HEK293T (cell line): ENCODE data around the gene IMPG1.

Source experiments
- CTCF ChIA-PET: fragments of 350-600 bp; formaldehyde crosslinking; extraction: SDS; loops from one replicate; lab custom pipeline; 2021; ENCODE audit warnings: antibody characterized with exemption, inconsistent platforms; lab: Yijun Ruan, JAX
- POLR2A ChIA-PET: fragments of 350-600 bp; formaldehyde crosslinking; extraction: SDS; loops from one replicate; lab custom pipeline; 2020; ENCODE audit warnings: antibody characterized with exemption, inconsistent platforms; lab: Yijun Ruan, JAX
- DNase-seq: peaks from one replicate; pipeline ENCODE4 v3.0.0; 2012; ENCODE audit warnings: mixed read lengths; ENCODE audit errors: extremely low spot score
- ARNT ChIP-seq: fragments of 450-650 bp; IDR thresholded peaks from 2 replicates; pipeline ENCODE4 v1.6.1; 2017; ENCODE audit warnings: mild to moderate bottlenecking
- BHLHE40 ChIP-seq: fragments of 450-650 bp; IDR thresholded peaks from 2 replicates; pipeline ENCODE4 v1.6.1; 2016; ENCODE audit warnings: mild to moderate bottlenecking, moderate library complexity, borderline replicate concordance
- CTBP1 ChIP-seq: fragments of 450-650 bp; IDR thresholded peaks from 2 replicates; pipeline ENCODE4 v1.6.1; 2016; ENCODE audit warnings: borderline replicate concordance
- ELF4 ChIP-seq: fragments of 450-650 bp; IDR thresholded peaks from 2 replicates; pipeline ENCODE4 v1.6.1; 2017; ENCODE audit warnings: antibody characterized with exemption
- FOXA1 ChIP-seq: fragments of 450-650 bp; IDR thresholded peaks from 2 replicates; pipeline ENCODE4 v1.6.1; 2016; ENCODE audit warnings: mild to moderate bottlenecking
- FOXK2 ChIP-seq: fragments of 450-650 bp; IDR thresholded peaks from 2 replicates; pipeline ENCODE4 v1.6.1; 2016; ENCODE audit warnings: mild to moderate bottlenecking
- FOXM1 ChIP-seq: fragments of 450-650 bp; IDR thresholded peaks from 2 replicates; pipeline ENCODE4 v1.6.1; 2017; ENCODE audit warnings: mild to moderate bottlenecking, borderline replicate concordance
- HDGF ChIP-seq: fragments of 450-650 bp; IDR thresholded peaks from 2 replicates; pipeline ENCODE4 v1.6.1; 2017; ENCODE audit warnings: antibody characterized with exemption, borderline replicate concordance
- L3MBTL2 ChIP-seq: fragments of 450-650 bp; conservative IDR thresholded peaks from 2 replicates; pipeline ENCODE4 v1.6.1; 2016; ENCODE audit warnings: mild to moderate bottlenecking
- LEF1 ChIP-seq: fragments of 450-650 bp; IDR thresholded peaks from 2 replicates; pipeline ENCODE4 v1.6.1; 2017; ENCODE audit warnings: mild to moderate bottlenecking, borderline replicate concordance
- NFRKB ChIP-seq: fragments of 450-650 bp; IDR thresholded peaks from 2 replicates; pipeline ENCODE4 v1.6.1; 2016; ENCODE audit warnings: mild to moderate bottlenecking, moderate library complexity
- SUZ12 ChIP-seq: fragments of 450-650 bp; IDR thresholded peaks from 2 replicates; pipeline ENCODE4 v1.6.1; 2016; ENCODE audit warnings: mild to moderate bottlenecking
- TARDBP ChIP-seq: fragments of 450-650 bp; IDR thresholded peaks from 2 replicates; pipeline ENCODE4 v1.6.1; 2016
- ZNF384 ChIP-seq: fragments of 450-650 bp; IDR thresholded peaks from 2 replicates; pipeline ENCODE4 v1.6.1; 2016
- TF ChIP-seq, protein P1 (sequence below): fragments of 450-650 bp; IDR thresholded peaks from 2 replicates; pipeline ENCODE4 v1.6.1; 2016

Gene IMPG1

DNA sequence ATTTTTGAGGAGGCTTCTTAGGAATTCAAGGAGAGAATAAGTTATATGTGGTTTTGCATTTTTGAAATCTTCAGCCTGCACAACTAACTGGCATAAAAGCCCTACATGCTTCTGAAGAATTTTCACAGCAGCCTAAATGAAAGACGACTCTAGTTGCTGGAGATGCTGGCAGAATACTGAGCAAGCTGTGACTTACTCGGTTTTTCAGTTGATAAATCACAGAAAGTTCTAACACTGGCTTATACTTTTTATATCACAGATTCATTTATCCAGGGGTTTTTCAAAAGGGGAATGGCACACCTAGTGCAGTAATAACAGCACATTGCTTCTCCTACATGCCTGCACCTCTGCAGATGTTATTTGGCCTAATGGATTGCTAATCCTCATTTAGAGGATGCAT lies 134.6 kb downstream of the IMPG1 start:
- CTCF ChIA-PET = no interaction called here
- TF ChIP-seq HDGF (no peak), LEF1 (no peak), L3MBTL2 (no peak), NFRKB (no peak), ARNT (no peak), FOXM1 (no peak), BHLHE40 (no peak), TARDBP (no peak), SUZ12 (no peak)
- no peak for DNase-seq
- POLR2A ChIA-PET = no interaction called here

DNA sequence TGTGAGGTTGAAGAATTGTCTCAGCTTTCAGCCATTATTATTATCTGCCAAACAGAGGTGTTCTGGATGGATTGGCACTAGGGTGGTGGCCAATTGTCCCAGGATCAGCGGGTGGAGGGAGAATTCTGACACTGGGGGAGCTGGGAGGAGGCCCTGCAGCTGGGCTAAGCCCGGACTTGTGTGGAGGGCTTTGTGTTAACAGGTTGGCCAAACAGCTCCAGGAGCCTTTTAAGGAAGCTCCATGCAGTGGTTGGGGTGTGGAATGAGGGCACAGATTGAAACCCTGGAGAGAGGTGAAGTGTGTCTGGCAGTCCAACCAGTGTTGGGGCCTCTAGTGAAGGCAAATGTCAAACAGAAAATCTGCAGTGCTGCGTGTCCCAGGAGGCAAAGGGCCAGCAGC lies 135.8 kb downstream of the IMPG1 start:
- no peak for TF ChIP-seq LEF1
- TF ChIP-seq HDGF = no peak
- TF ChIP-seq, protein P1, sequence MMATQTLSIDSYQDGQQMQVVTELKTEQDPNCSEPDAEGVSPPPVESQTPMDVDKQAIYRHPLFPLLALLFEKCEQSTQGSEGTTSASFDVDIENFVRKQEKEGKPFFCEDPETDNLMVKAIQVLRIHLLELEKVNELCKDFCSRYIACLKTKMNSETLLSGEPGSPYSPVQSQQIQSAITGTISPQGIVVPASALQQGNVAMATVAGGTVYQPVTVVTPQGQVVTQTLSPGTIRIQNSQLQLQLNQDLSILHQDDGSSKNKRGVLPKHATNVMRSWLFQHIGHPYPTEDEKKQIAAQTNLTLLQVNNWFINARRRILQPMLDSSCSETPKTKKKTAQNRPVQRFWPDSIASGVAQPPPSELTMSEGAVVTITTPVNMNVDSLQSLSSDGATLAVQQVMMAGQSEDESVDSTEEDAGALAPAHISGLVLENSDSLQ = no peak
- TF ChIP-seq SUZ12 = no peak
- no peak for TF ChIP-seq FOXK2
- TF ChIP-seq BHLHE40 = no peak
- TF ChIP-seq ELF4 = no peak
- no peak for TF ChIP-seq FOXA1
- TF ChIP-seq ZNF384 = no peak
- ChIA-PET CTCF (interaction anchor here (0.5 kb wide), 1 partner anchor 374 kb away, joined by 3 read pairs; no protein-coding TSS in a partner anchor), POLR2A (no interaction called here)
- DNase-seq = no peak

DNA sequence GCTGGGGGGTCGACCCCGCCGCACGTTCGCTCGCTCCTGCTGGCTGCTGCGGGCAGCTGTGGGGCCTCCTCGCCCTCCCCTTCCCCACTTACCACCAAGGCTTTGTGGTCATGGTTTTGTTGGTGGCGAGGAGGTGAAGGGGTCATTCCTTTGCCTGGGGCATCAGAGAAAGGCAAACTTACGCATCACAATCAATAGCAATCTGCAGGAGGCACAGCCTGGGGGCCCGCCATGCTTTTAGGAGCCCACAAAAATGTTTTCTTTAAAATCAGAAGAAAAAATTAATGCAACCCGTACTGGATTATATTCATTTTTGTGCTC lies 137.0 kb downstream of the IMPG1 start:
- ChIA-PET POLR2A (no interaction called here), CTCF (interaction anchor here (0.6 to 2.2 kb wide), 7 partner anchors 10 to 747 kb away, joined by 3 to 9 read pairs (median 4); no protein-coding TSS in a partner anchor)
- TF ChIP-seq HDGF = no peak
- DNase-seq = no peak

DNA sequence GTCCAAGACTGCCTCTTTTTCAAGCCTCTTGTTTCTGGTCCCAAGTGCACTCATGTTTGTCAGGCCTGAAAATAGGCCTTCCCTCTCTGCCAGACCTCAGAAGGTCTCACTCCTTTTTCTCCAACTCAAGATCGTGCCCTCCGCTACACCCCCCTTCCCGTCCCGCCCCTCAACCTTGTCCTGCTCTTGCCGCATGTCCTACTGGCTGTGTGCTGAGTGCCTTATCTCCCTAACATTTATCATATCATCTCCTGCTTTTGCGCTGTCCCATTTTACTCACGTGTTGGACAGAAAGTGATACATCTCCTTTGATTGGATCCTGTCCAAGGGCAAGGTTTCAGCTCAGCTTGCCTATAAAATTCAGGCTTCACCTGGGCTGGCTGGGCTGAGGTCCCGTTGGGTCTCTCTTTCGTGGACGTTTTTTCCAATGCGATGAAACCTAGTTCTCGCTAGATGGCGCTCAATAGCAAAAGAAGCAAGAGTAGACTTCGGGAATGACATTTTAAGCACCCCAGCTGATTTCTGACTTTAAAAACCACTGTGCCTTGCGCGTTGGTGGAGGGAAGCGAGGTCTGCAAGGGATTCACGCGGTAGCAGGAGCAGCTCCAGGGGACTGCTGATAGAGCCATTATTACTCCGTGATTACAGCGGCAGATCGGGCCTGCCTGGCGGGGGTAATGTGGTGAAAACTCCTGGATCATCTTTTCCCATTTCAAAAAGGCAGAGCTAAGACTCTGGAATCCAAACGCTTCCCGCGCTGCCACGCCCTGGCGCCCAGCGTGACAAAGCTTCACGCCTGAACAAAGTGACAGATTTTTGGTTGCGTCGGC lies 137.6 kb downstream of the IMPG1 start:
- TF ChIP-seq LEF1 (no peak), CTBP1 (no peak), NFRKB (no peak), BHLHE40 (no peak), HDGF (no peak), ZNF384 (no peak), ELF4 (no peak), L3MBTL2 (peak; percentile 47; the same call in 1 of the 2 replicates), ARNT (no peak), FOXA1 (no peak), SUZ12 (no peak), FOXM1 (no peak)
- TF ChIP-seq, protein P1 = peak; percentile 88
- CTCF ChIA-PET = interaction anchor here (0.6 to 2.2 kb wide), 7 partner anchors 10 to 748 kb away, joined by 3 to 9 read pairs (median 4); no protein-coding TSS in a partner anchor
- peak; percentile 71 for DNase-seq
- POLR2A ChIA-PET = no interaction called here

DNA sequence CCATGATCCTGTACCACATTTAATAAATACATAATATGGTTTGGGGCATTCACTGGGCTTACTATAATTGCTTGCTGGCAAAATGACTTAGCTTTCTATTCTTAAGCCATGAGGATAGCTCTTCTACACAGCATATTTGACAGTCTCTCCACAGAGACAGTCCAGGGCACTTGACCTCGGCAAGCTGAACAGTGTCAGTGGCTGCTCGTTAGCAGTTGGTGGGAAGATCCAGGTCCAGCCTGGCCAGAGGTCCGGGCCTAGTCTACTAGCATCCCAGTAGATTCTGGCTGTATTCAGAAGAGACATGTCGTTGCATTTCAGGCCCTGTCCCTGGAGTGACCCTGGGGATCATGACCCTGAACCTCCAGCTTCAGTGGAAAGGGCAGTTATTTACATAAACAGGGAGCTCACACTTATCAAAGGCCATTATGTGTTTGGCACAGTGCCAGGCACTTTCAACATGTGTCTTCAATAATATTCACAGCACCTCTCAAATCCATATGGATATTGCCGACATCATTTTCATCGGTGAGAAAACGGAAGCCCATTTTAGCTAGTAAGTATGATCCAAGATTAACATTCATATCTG lies 139.0 kb downstream of the IMPG1 start:
- DNase-seq = no peak
- no peak for TF ChIP-seq FOXA1
- TF ChIP-seq NFRKB = no peak
- no peak for TF ChIP-seq ELF4
- no peak for TF ChIP-seq FOXM1
- TF ChIP-seq SUZ12 = no peak
- CTCF ChIA-PET = interaction anchor here (0.6 to 2.2 kb wide), 2 partner anchors 40 to 111 kb away, joined by 3 to 9 read pairs; no protein-coding TSS in a partner anchor
- POLR2A ChIA-PET = no interaction called here

DNA sequence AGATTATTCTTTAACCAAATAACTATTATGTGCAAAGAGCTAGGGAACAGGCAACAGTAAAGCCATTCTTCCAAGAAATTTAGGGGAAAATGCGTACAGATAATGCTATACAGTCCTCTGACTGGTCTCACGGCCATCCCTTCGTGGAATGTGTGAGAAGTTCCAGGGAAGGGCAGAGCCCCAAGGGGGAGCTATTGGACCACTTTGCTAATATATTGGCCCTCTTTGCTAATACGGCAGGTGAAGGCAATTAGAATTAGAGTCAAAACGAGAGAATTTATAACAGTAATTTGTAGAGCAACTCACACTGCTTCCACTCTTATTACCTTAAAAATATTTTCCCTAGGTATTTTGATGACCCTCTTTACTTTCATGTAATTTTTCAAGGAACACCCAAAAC lies 140.4 kb downstream of the IMPG1 start:
- POLR2A ChIA-PET = no interaction called here
- CTCF ChIA-PET = interaction anchor here (0.8 to 1.2 kb wide), 5 partner anchors 14 to 487 kb away, joined by 3 to 8 read pairs (median 3); no protein-coding TSS in a partner anchor
- DNase-seq = no peak
- no peak for TF ChIP-seq NFRKB

DNA sequence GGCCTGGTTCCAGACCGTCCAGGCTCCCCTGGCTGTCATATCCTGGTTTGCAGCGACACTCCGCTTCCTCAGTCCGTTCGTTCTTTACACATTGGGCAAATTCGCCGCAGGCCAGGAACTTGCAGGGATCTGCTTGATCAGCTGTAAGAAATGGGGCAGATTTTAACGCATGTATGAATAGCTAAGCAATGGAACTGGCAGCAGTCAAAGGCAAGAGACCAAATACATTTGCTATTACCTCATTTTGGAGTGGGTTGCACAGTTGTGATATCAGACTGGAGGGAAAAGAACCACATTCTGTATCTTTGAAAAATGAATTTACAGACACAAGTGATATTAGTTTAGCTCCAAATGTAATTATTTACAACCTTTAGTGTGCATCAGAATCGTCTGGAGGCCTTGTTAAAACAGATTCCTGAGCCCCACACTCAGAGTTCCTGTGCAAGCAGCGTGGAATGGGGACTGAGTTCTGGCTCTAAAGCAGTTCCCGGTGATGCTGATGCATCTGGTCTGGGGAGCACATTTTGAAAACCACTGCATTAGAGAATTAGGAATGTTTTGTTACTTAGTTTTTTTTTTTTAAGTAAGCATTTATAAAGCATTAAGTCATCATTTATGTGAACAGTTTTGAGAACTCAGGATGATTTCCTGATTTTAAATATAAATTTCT lies 141.3 kb downstream of the IMPG1 start:
- ChIA-PET POLR2A (no interaction called here), CTCF (interaction anchor here (0.6 to 1.2 kb wide), 6 partner anchors 15 to 488 kb away, joined by 3 to 8 read pairs (median 3); no protein-coding TSS in a partner anchor)
- TF ChIP-seq, protein P1 = no peak
- TF ChIP-seq ARNT = no peak
- no peak for TF ChIP-seq BHLHE40
- TF ChIP-seq FOXA1 = no peak
- no peak for TF ChIP-seq HDGF
- DNase-seq = no peak
